ENCODE data around the gene LPCAT1. TPM values are rescaled to one million over a fixed set of nuclear protein-coding genes. Genes with fewer than 3 reads are reported as not detected.
"Not testable (repeated sequence)": the region's sequence is repeated elsewhere in the genome, so short reads cannot be mapped to it uniquely, and the experiment has no call there.

Gene LPCAT1
- total and polyA plus RNA-seq, 2 of the 13 experiments (the other 11 are each of a cell fraction or from before 2014, with no cell fraction given) = 29.8 to 90.6 TPM

DNA sequence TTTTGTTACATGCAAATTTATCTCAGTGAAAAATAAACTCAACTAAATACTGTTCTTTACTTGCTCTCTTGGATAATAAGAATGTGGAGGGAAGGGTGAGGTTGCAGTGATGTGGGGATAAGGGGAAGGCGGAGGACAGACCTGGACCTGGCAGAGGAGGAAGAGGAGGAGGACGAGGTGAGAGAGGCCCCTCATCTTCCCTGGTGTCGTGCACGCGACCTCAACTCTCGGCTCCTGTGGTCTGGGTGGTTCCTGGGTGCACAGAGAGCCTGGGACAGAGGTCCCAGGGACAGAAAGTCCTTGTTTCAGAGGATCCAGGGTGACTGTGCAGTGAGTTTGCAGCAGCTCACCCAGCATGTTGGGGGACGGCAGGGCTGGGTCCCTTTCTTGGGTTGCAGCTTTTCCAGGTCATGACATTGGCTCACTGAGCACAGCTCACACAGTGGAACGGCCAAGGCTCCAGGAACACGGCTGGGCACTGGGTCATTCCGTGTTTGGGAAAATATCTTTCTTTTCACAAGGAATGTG, 37.7 kb upstream of the LPCAT1 start (continued):
- peak; percentile 54 for TF ChIP-seq ZNF687 (CRISPR knock-in tag; IDR thresholded peaks at IDR 0.05)
- TF ChIP-seq ZNF678 (CRISPR knock-in tag; IDR thresholded peaks at IDR 0.05) = no peak
- TF ChIP-seq PLRG1 (conservative IDR thresholded peaks at IDR 0.05) = no peak
- no peak for TF ChIP-seq ZSCAN20 (CRISPR knock-in tag; IDR thresholded peaks at IDR 0.05; ENCODE audit: borderline replicate concordance)
- TF ChIP-seq MTA1 (CRISPR knock-in tag; IDR thresholded peaks at IDR 0.05; ENCODE audit: borderline replicate concordance) = no peak

- ATAC-seq; H3K4me2 ChIP-seq (ENCODE audit: low read depth, low read length); intact Hi-C loops (cut with micrococcal nuclease; ENCODE audit: unreplicated experiment); CTCF ChIA-PET (ENCODE audit: low intra/inter-chr PET ratio, low total read pairs); H4K20me1 ChIP-seq (ENCODE audit: insufficient read depth, low read length); POLR2A ChIA-PET; H3K27me3 ChIP-seq (ENCODE audit: control insufficient read depth in 1 of 2, insufficient read depth in 2 of 2, low read length in 2 of 2); H3K4me3 ChIP-seq (replicated peaks in 1 of 3; ENCODE audit: insufficient read depth in 1 of 3, low read depth in 2 of 3, low read length in 3 of 3); H2AFZ ChIP-seq (ENCODE audit: low read length); DNase-seq (ENCODE audit: low spot score); FAIRE-seq; H3K79me2 ChIP-seq (ENCODE audit: insufficient read depth, low read length); BruUV-seq (replicated peaks); H3K27ac ChIP-seq (ENCODE audit: extremely low read length, insufficient read depth, low read length); H3K36me3 ChIP-seq (replicated peaks in 1 of 2; ENCODE audit: control insufficient read depth in 1 of 2, insufficient read depth in 2 of 2, low read length in 2 of 2); H3K9ac ChIP-seq (ENCODE audit: insufficient read depth, low read depth, low read length); H3K9me3 ChIP-seq (ENCODE audit: low read length): not testable (repeated sequence)
- 94% methylated on average over 13 of the region's 13 CpGs for WGBS (ENCODE audit: low lambda C conversion rate)
- in situ Hi-C loops (cut with HindIII; ENCODE audit: extremely low pct_ligation_motif_present, low pct_unique_long_range_greater_than_20kb) = loop anchor here (5.0 kb wide), 1 partner anchor 38 kb away; the partner anchor contains the start of gene LPCAT1
- H3K4me1 ChIP-seq (ENCODE audit: insufficient read depth, low read length) = peaks cover 63% of the 10 kb centered on the region
Measured at GRCh38 chr5:1560499-1560898, 36.7 kb upstream of the LPCAT1 start.

Measured in HepG2 (cell line).